ENCODE data around the gene IFFO2. TPM values are rescaled to one million over a fixed set of nuclear protein-coding genes. Genes with fewer than 3 reads are reported as not detected.

The IFFO2 gene
- total RNA-seq, 1 donor from 2014 or later, result 39.6 TPM

GRCh38 chr1:18974606-18975005, 18.1 kb upstream of the IFFO2 start:
- H3K9ac ChIP-seq (ENCODE audit: low read length), result no peak overlapping the region
- no peaks in the 10 kb centered on the region for H3K36me3 ChIP-seq (ENCODE audit: insufficient read depth, low read length)
- H3K9me3 ChIP-seq (ENCODE audit: insufficient read depth, low read depth, low read length), result no peaks in the 10 kb centered on the region
- peak overlapping the region; percentile 38 for H2AFZ ChIP-seq (ENCODE audit: low read depth, low read length)
- H3K79me2 ChIP-seq (ENCODE audit: insufficient read depth, low read length), result no peaks in the 10 kb centered on the region
- no peak overlapping the region for H3K27ac ChIP-seq (ENCODE audit: low read depth, low read length)
- TF ChIP-seq EZH2 (IDR thresholded peaks at IDR 0.05; ENCODE audit: insufficient read depth, low read length) (no peak), CTCF (IDR thresholded peaks at IDR 0.05; ENCODE audit: insufficient read depth, low read depth, low read length) (no peak)
- peaks cover 6% of the 10 kb centered on the region for H3K27me3 Mint-ChIP-seq (ENCODE audit: low read depth, unreplicated experiment)
- H3K4me2 ChIP-seq (ENCODE audit: low read length), result no peak overlapping the region
- H3K9me3 Mint-ChIP-seq (ENCODE audit: unreplicated experiment), result peaks cover 3% of the 10 kb centered on the region
- H3K4me3 Mint-ChIP-seq (ENCODE audit: unreplicated experiment), result no peak overlapping the region
- no peak for DNase-seq (ENCODE audit: low read depth)
- no peak overlapping the region for H3K27ac Mint-ChIP-seq (ENCODE audit: unreplicated experiment)
- H3K36me3 Mint-ChIP-seq (ENCODE audit: low read depth, unreplicated experiment), result peaks cover 3% of the 10 kb centered on the region
- no peak for FAIRE-seq
- H4K20me1 ChIP-seq (ENCODE audit: insufficient read depth, low read length), result no peaks in the 10 kb centered on the region
- H3K4me1 ChIP-seq (ENCODE audit: insufficient read depth, low read length), result peaks cover 5% of the 10 kb centered on the region
- peaks cover 4% of the 10 kb centered on the region for H3K4me1 Mint-ChIP-seq (ENCODE audit: low read depth, unreplicated experiment)
- H3K27me3 ChIP-seq (ENCODE audit: insufficient read depth, low read length), result no peaks in the 10 kb centered on the region
- no peak overlapping the region for H3K4me3 ChIP-seq (ENCODE audit: insufficient read depth, low read depth, low read length)

GRCh38 chr1:18974005-18974404, 17.5 kb upstream of the IFFO2 start:
- Mint-ChIP-seq H3K36me3 (ENCODE audit: low read depth, unreplicated experiment) (peaks cover under 1% of the 10 kb centered on the region), H3K4me1 (ENCODE audit: low read depth, unreplicated experiment) (peaks cover 4% of the 10 kb centered on the region), H3K4me3 (ENCODE audit: unreplicated experiment) (no peak overlapping the region), H3K27ac (ENCODE audit: unreplicated experiment) (no peak overlapping the region), H3K27me3 (ENCODE audit: low read depth, unreplicated experiment) (peaks cover 3% of the 10 kb centered on the region), H3K9me3 (ENCODE audit: unreplicated experiment) (no peaks in the 10 kb centered on the region)
- Histone ChIP-seq H3K79me2 (ENCODE audit: insufficient read depth, low read length) (no peaks in the 10 kb centered on the region), H3K9ac (ENCODE audit: low read length) (no peak overlapping the region), H4K20me1 (ENCODE audit: insufficient read depth, low read length) (no peaks in the 10 kb centered on the region), H3K27ac (ENCODE audit: low read depth, low read length) (no peak overlapping the region), H3K4me1 (ENCODE audit: insufficient read depth, low read length) (peaks cover 5% of the 10 kb centered on the region), H3K36me3 (ENCODE audit: insufficient read depth, low read length) (no peaks in the 10 kb centered on the region), H3K4me3 (ENCODE audit: insufficient read depth, low read depth, low read length) (no peak overlapping the region), H3K27me3 (ENCODE audit: insufficient read depth, low read length) (no peaks in the 10 kb centered on the region), H3K4me2 (ENCODE audit: low read length) (no peak overlapping the region), H3K9me3 (ENCODE audit: insufficient read depth, low read depth, low read length) (no peaks in the 10 kb centered on the region), H2AFZ (ENCODE audit: low read depth, low read length) (no peak overlapping the region)
- TF ChIP-seq CTCF (IDR thresholded peaks at IDR 0.05; ENCODE audit: insufficient read depth, low read depth, low read length), result no peak
- TF ChIP-seq EZH2 (IDR thresholded peaks at IDR 0.05; ENCODE audit: insufficient read depth, low read length), result no peak
- FAIRE-seq (no peak), DNase-seq (ENCODE audit: low read depth) (no peak)

GRCh38 chr1:18973446-18973955, 17.0 kb upstream of the IFFO2 start:
- FAIRE-seq, result no peak

More at GRCh38 chr1:18973446-18973955, 17.0 kb upstream of the IFFO2 start:
- no peak overlapping the region for H3K4me3 Mint-ChIP-seq (ENCODE audit: unreplicated experiment)
- no peaks in the 10 kb centered on the region for H3K36me3 Mint-ChIP-seq (ENCODE audit: low read depth, unreplicated experiment)
- Histone ChIP-seq H3K4me1 (ENCODE audit: insufficient read depth, low read length) (peaks cover 5% of the 10 kb centered on the region), H3K36me3 (ENCODE audit: insufficient read depth, low read length) (no peaks in the 10 kb centered on the region), H4K20me1 (ENCODE audit: insufficient read depth, low read length) (no peaks in the 10 kb centered on the region), H3K9me3 (ENCODE audit: insufficient read depth, low read depth, low read length) (no peaks in the 10 kb centered on the region), H3K27me3 (ENCODE audit: insufficient read depth, low read length) (no peaks in the 10 kb centered on the region), H3K27ac (ENCODE audit: low read depth, low read length) (no peak overlapping the region), H3K79me2 (ENCODE audit: insufficient read depth, low read length) (no peaks in the 10 kb centered on the region), H2AFZ (ENCODE audit: low read depth, low read length) (no peak overlapping the region), H3K9ac (ENCODE audit: low read length) (no peak overlapping the region), H3K4me3 (ENCODE audit: insufficient read depth, low read depth, low read length) (no peak overlapping the region), H3K4me2 (ENCODE audit: low read length) (no peak overlapping the region)
- TF ChIP-seq CTCF (IDR thresholded peaks at IDR 0.05; ENCODE audit: insufficient read depth, low read depth, low read length), result no peak
- no peak for TF ChIP-seq EZH2 (IDR thresholded peaks at IDR 0.05; ENCODE audit: insufficient read depth, low read length)
- H3K27ac Mint-ChIP-seq (ENCODE audit: unreplicated experiment), result no peak overlapping the region
- no peaks in the 10 kb centered on the region for H3K9me3 Mint-ChIP-seq (ENCODE audit: unreplicated experiment)
- DNase-seq (ENCODE audit: low read depth), result no peak
- H3K4me1 Mint-ChIP-seq (ENCODE audit: low read depth, unreplicated experiment), result peaks cover 4% of the 10 kb centered on the region
- H3K27me3 Mint-ChIP-seq (ENCODE audit: low read depth, unreplicated experiment), result no peaks in the 10 kb centered on the region

Data from astrocyte (in vitro differentiated cells and primary cell).